DOHH2 (cell line): Measurements from ENCODE around the gene BOK.

Source experiments
- H3F3A ChIP-seq: fragments of 200-600 bp; sonication (generic), shearing (Covaris generic); 2 replicates; pipeline ENCODE4 v1.6.0; 2016; ENCODE audit warnings: antibody characterized with exemption, mild to moderate bottlenecking; ENCODE audit not compliant: control insufficient read depth, insufficient read depth
- H3K27ac ChIP-seq: fragments of 200-600 bp; sonication (generic); 2 replicates; pipeline ENCODE4 v1.5.1; 2014; ENCODE audit warnings: low read depth, mild to moderate bottlenecking, low read length, moderate library complexity
- H3K27me3 ChIP-seq: fragments of 200-600 bp; sonication (generic); 2 replicates; pipeline ENCODE4 v1.6.1; 2014; ENCODE audit warnings: mild to moderate bottlenecking, low read length, mixed read lengths; ENCODE audit not compliant: control insufficient read depth
- H3K36me3 ChIP-seq: fragments of 200-600 bp; sonication (generic); 2 replicates; pipeline ENCODE4 v1.6.1; 2014; ENCODE audit warnings: mild to moderate bottlenecking, low read length, moderate library complexity, mixed read lengths; ENCODE audit not compliant: control insufficient read depth
- H3K4me1 ChIP-seq: fragments of 200-600 bp; sonication (generic); 2 replicates; pipeline ENCODE4 v1.6.1; 2014; ENCODE audit warnings: mild to moderate bottlenecking, low read length, mixed read lengths; ENCODE audit not compliant: control insufficient read depth
- H3K4me2 ChIP-seq: fragments of 200-600 bp; sonication (generic); 2 replicates; pipeline ENCODE4 v1.6.0; 2014; ENCODE audit warnings: mild to moderate bottlenecking, low read length, moderate library complexity
- H3K4me3 ChIP-seq: fragments of 200-600 bp; sonication (generic); 2 replicates; pipeline ENCODE4 v1.5.1; 2014; ENCODE audit warnings: mild to moderate bottlenecking, low read length, mixed read lengths
- H3K79me2 ChIP-seq: fragments of 200-600 bp; sonication (generic); 2 replicates; pipeline ENCODE4 v1.6.1; 2014; ENCODE audit warnings: mild to moderate bottlenecking, low read length, mixed read lengths; ENCODE audit not compliant: control insufficient read depth
- H3K9me2 ChIP-seq: fragments of 200-600 bp; sonication (generic); replicated peaks from 2 replicates; pipeline ENCODE4 v1.6.1; 2014; ENCODE audit warnings: mild to moderate bottlenecking, low read length, mixed read lengths; ENCODE audit not compliant: control insufficient read depth
- H3K9me3 ChIP-seq: fragments of 200-600 bp; sonication (generic); 2 replicates; pipeline ENCODE4 v1.6.1; 2014; ENCODE audit warnings: antibody characterized with exemption, low read length, mixed read lengths; ENCODE audit not compliant: control insufficient read depth, insufficient read depth
- H4K20me1 ChIP-seq: fragments of 200-600 bp; sonication (generic); 2 replicates; pipeline ENCODE4 v1.6.0; 2014; ENCODE audit warnings: low read depth, mild to moderate bottlenecking, antibody characterized with exemption, low read length, moderate library complexity; ENCODE audit not compliant: control insufficient read depth, insufficient read depth
- EZH2phosphoT487 ChIP-seq: fragments of 200-600 bp; sonication (generic); IDR thresholded peaks from 2 replicates; pipeline ENCODE4 v1.6.1; 2017; ENCODE audit warnings: borderline replicate concordance, mild to moderate bottlenecking, antibody characterized with exemption, low read length, moderate library complexity, mixed read lengths
- TF ChIP-seq, protein P1 (sequence below): fragments of 200-600 bp; sonication (generic); IDR thresholded peaks from one replicate; pipeline ENCODE4 v1.5.1; 2014; ENCODE audit warnings: antibody characterized with exemption, mild to moderate bottlenecking, low read depth, low read length; ENCODE audit not compliant: poor library complexity, severe bottlenecking

BOK gene

DNA sequence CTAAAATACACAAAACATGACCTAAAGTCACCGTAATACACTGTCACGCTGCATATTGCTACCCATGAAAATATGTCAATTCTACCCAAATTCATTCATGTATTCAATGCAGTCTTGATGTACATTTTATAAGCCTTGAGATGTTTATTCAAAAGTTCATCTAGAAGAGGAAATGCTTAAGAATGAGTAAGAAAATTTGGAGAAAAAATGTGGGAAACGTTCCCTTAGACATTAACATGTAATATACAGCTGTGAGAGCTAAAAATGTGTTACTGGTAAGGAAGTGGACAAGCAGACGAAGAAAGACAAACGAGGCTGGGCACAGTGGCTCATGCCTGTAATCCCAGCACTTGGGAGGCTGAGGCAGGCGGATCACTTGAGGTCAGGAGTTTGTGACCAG, 41.1 kb downstream of the BOK start:
- Histone ChIP-seq H3K4me3 (no peak overlapping the region), H3K79me2 (no peaks in the 10 kb centered on the region), H3K9me3 (no peaks in the 10 kb centered on the region), H3K9me2 (no peaks in the 10 kb centered on the region), H3K4me1 (no peaks in the 10 kb centered on the region), H3K27me3 (no peaks in the 10 kb centered on the region), H3K4me2 (no peak overlapping the region), H3K36me3 (peaks cover 35% of the 10 kb centered on the region), H4K20me1 (no peaks in the 10 kb centered on the region), H3F3A (peaks cover 4% of the 10 kb centered on the region; the same call in 1 of the 2 replicates), H3K27ac (no peak overlapping the region)
- TF ChIP-seq EZH2phosphoT487, result no peak
- TF ChIP-seq, protein P1, sequence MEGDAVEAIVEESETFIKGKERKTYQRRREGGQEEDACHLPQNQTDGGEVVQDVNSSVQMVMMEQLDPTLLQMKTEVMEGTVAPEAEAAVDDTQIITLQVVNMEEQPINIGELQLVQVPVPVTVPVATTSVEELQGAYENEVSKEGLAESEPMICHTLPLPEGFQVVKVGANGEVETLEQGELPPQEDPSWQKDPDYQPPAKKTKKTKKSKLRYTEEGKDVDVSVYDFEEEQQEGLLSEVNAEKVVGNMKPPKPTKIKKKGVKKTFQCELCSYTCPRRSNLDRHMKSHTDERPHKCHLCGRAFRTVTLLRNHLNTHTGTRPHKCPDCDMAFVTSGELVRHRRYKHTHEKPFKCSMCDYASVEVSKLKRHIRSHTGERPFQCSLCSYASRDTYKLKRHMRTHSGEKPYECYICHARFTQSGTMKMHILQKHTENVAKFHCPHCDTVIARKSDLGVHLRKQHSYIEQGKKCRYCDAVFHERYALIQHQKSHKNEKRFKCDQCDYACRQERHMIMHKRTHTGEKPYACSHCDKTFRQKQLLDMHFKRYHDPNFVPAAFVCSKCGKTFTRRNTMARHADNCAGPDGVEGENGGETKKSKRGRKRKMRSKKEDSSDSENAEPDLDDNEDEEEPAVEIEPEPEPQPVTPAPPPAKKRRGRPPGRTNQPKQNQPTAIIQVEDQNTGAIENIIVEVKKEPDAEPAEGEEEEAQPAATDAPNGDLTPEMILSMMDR, result no peak

DNA sequence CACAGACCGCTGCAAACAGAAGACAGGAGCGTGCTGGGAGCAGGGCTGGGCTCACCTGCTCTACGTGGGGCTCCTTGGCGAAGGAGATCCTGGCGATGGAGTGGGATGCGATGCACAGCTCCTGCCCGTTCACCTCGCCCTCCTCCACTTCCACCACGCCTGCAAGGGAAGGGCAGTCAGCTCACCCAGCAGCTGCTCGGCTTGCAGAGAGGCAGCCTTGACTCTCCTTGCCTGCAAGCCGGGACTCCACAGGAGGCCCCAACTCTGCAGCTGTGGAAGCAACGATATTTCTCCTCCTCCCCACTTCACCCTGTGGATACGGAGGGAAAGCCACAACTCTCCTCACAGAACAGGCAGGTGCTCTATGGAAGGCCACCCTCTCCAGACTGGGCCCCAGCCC, 43.3 kb downstream of the BOK start:
- no peak overlapping the region for H3K4me2 ChIP-seq
- no peaks in the 10 kb centered on the region for H3K27me3 ChIP-seq
- no peaks in the 10 kb centered on the region for H3K79me2 ChIP-seq
- H3K27ac ChIP-seq, result no peak overlapping the region
- H3K4me1 ChIP-seq, result no peaks in the 10 kb centered on the region
- no peaks in the 10 kb centered on the region for H3K9me2 ChIP-seq
- H3K36me3 ChIP-seq, result peaks cover 45% of the 10 kb centered on the region
- no peaks in the 10 kb centered on the region for H3K9me3 ChIP-seq
- H3F3A ChIP-seq, result peaks cover 4% of the 10 kb centered on the region; the same call in 1 of the 2 replicates
- no peak for TF ChIP-seq EZH2phosphoT487
- TF ChIP-seq, protein P1, result no peak
- no peaks in the 10 kb centered on the region for H4K20me1 ChIP-seq
- no peak overlapping the region for H3K4me3 ChIP-seq

DNA sequence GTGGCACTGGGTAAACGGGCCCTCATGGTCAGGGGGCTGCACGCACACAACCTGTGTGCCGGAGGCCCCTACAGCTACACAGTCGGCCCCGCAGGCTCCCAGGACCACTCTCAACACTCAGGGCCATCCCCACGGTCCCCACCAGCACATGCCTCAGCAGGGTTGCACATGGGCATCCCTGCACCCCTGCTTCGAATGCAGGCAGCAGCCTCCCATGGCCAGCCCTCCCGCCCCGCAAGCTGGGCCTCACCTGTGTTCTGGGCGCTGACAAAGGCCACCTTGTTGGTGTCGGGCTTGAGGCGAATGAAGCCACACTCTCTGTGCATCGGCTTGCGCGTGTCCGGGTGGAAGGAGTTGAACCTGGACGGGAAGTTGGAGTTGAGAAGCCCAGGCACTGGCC, 44.2 kb downstream of the BOK start:
- Histone ChIP-seq H3K4me2 (no peak overlapping the region), H4K20me1 (no peaks in the 10 kb centered on the region), H3K9me2 (no peaks in the 10 kb centered on the region), H3K9me3 (no peaks in the 10 kb centered on the region), H3K4me3 (no peak overlapping the region), H3K36me3 (peaks cover 42% of the 10 kb centered on the region), H3K27ac (no peak overlapping the region), H3K27me3 (no peaks in the 10 kb centered on the region), H3K79me2 (no peaks in the 10 kb centered on the region), H3K4me1 (no peaks in the 10 kb centered on the region), H3F3A (peaks cover 4% of the 10 kb centered on the region; the same call in 1 of the 2 replicates)
- TF ChIP-seq EZH2phosphoT487, result no peak
- TF ChIP-seq, protein P1, result no peak

DNA sequence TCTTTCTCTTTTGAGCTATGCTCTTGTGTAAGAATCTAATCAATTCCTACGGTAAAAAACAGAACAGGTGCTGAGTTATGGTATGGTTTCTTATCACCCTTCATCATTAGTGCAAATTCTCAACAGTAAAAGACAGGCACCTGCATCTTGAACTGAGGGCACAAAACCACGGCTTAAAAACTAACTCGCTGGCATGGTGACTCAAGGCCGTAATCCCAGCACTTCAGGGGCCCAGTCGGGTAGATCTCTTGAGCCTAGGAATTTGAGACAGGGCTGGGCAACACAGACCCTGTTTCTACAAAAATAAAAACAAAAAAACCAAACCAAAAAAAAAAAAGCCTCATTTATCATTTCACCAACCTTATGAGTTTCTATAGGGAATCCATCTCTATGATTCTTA, 45.1 kb downstream of the BOK start:
- H3K4me3 ChIP-seq, result no peak overlapping the region
- no peak overlapping the region for H3K27ac ChIP-seq
- H3K4me2 ChIP-seq, result no peak overlapping the region
- TF ChIP-seq EZH2phosphoT487, result no peak
- TF ChIP-seq, protein P1, result no peak
- no peaks in the 10 kb centered on the region for H3K9me3 ChIP-seq
- H3K27me3 ChIP-seq, result no peaks in the 10 kb centered on the region
- peaks cover 40% of the 10 kb centered on the region for H3K36me3 ChIP-seq
- H3F3A ChIP-seq, result no peaks in the 10 kb centered on the region
- H4K20me1 ChIP-seq, result no peaks in the 10 kb centered on the region
- peaks cover 7% of the 10 kb centered on the region for H3K79me2 ChIP-seq
- no peaks in the 10 kb centered on the region for H3K4me1 ChIP-seq
- no peaks in the 10 kb centered on the region for H3K9me2 ChIP-seq
